ENCODE measurements around the gene H3-3A. TPM values are rescaled to one million over a fixed set of nuclear protein-coding genes. Genes with fewer than 3 reads are reported as not detected.

The H3-3A gene
- total RNA-seq, 1 experiment from 2014 or later: 568 TPM

DNA sequence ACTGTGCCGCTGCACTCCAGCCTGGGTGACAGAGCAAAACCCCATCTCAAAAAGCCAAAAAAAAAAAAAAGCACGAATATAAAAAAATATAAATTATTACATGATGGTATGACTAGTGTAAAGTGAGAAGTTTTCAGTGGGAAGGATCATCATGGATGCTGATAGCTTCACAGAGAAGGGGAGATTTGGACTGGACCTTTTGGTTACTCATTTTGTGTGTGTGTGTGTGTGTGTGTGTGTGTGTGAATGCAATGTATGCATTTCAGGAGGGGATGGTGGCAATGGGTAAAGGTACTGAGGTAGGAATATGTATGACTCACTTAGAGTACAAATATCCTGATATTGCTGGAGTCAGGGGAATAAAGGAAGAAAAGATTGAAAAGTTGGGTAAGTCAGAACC is 40.7 kb upstream of the H3-3A start:
- Mint-ChIP-seq H3K36me3 (ENCODE audit: insufficient read depth, unreplicated experiment) (no peaks in the 10 kb centered on the region), H3K27ac (ENCODE audit: unreplicated experiment) (no peak overlapping the region), H3K9me3 (ENCODE audit: low read depth, unreplicated experiment) (no peaks in the 10 kb centered on the region), H3K27me3 (ENCODE audit: unreplicated experiment) (no peaks in the 10 kb centered on the region), H3K4me3 (ENCODE audit: low read depth, unreplicated experiment) (no peak overlapping the region), H3K4me1 (ENCODE audit: low read depth, unreplicated experiment) (no peaks in the 10 kb centered on the region)
- TF ChIP-seq, protein P1, sequence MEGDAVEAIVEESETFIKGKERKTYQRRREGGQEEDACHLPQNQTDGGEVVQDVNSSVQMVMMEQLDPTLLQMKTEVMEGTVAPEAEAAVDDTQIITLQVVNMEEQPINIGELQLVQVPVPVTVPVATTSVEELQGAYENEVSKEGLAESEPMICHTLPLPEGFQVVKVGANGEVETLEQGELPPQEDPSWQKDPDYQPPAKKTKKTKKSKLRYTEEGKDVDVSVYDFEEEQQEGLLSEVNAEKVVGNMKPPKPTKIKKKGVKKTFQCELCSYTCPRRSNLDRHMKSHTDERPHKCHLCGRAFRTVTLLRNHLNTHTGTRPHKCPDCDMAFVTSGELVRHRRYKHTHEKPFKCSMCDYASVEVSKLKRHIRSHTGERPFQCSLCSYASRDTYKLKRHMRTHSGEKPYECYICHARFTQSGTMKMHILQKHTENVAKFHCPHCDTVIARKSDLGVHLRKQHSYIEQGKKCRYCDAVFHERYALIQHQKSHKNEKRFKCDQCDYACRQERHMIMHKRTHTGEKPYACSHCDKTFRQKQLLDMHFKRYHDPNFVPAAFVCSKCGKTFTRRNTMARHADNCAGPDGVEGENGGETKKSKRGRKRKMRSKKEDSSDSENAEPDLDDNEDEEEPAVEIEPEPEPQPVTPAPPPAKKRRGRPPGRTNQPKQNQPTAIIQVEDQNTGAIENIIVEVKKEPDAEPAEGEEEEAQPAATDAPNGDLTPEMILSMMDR (IDR thresholded peaks at IDR 0.05; ENCODE audit: unreplicated experiment): no peak
- no TSS peak for BruUV-seq (replicated peaks)
- intact Hi-C loops (cut with micrococcal nuclease; ENCODE audit: unreplicated experiment): no loop called here
- CTCF ChIA-PET: interaction anchor here (1.0 kb wide), 1 partner anchor 23 kb away, joined by 4 read pairs; the partner anchor contains the start of gene SDE2
- DNase-seq: no peak

DNA sequence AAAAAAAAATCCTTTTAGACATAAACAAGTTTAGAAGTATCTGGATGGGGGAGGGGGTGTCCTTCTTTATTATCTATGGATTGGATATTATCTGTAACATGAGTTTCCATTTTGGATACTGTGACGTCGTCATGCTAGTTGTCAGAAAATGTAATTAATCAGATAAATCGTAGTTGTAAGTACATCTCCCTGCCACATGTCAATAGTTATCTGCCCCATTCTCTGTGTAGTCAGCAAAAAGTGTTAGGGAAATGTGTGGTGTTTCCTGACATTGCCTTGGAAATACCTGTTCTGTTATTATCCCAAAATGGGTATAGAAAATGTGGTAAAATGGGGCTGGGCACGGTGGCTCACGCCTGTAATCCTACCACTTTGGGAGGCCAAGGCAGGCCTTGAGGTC is 38.8 kb upstream of the H3-3A start:
- H3K27me3 Mint-ChIP-seq (ENCODE audit: unreplicated experiment): no peaks in the 10 kb centered on the region
- no peak overlapping the region for H3K4me3 Mint-ChIP-seq (ENCODE audit: low read depth, unreplicated experiment)
- H3K4me1 Mint-ChIP-seq (ENCODE audit: low read depth, unreplicated experiment): no peaks in the 10 kb centered on the region
- no peak for DNase-seq
- no TSS peak for BruUV-seq (replicated peaks)
- no peaks in the 10 kb centered on the region for H3K9me3 Mint-ChIP-seq (ENCODE audit: low read depth, unreplicated experiment)
- no peak overlapping the region for H3K27ac Mint-ChIP-seq (ENCODE audit: unreplicated experiment)
- H3K36me3 Mint-ChIP-seq (ENCODE audit: insufficient read depth, unreplicated experiment): no peaks in the 10 kb centered on the region
- TF ChIP-seq, protein P1 (IDR thresholded peaks at IDR 0.05; ENCODE audit: unreplicated experiment): no peak
- intact Hi-C loops (cut with micrococcal nuclease; ENCODE audit: unreplicated experiment): no loop called here
- CTCF ChIA-PET: no interaction called here

DNA sequence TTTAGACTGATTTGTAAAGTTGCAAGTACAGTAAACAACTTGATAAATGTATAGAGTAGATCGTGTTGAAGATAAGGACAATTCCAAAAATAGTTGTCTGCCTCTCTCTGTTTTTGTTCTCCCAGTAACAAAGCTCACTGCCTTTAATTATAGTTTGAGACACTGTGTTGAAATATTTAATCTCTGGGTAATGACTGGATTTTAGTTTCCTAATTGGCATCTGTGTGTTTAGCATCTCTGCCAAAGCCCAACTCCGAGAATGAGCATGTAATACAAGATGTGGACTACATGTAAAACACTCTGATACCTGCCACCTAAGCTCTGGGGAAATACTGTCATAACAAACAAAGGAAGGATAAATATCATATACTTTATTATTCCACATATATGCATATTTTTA is 35.7 kb upstream of the H3-3A start:
- Mint-ChIP-seq H3K27me3 (ENCODE audit: unreplicated experiment) (no peaks in the 10 kb centered on the region), H3K36me3 (ENCODE audit: insufficient read depth, unreplicated experiment) (no peaks in the 10 kb centered on the region), H3K9me3 (ENCODE audit: low read depth, unreplicated experiment) (no peaks in the 10 kb centered on the region), H3K27ac (ENCODE audit: unreplicated experiment) (no peak overlapping the region), H3K4me3 (ENCODE audit: low read depth, unreplicated experiment) (no peak overlapping the region), H3K4me1 (ENCODE audit: low read depth, unreplicated experiment) (no peaks in the 10 kb centered on the region)
- TF ChIP-seq, protein P1 (IDR thresholded peaks at IDR 0.05; ENCODE audit: unreplicated experiment): no peak
- intact Hi-C loops (cut with micrococcal nuclease; ENCODE audit: unreplicated experiment): no loop called here
- CTCF ChIA-PET: no interaction called here
- no TSS peak for BruUV-seq (replicated peaks)
- DNase-seq: no peak

DNA sequence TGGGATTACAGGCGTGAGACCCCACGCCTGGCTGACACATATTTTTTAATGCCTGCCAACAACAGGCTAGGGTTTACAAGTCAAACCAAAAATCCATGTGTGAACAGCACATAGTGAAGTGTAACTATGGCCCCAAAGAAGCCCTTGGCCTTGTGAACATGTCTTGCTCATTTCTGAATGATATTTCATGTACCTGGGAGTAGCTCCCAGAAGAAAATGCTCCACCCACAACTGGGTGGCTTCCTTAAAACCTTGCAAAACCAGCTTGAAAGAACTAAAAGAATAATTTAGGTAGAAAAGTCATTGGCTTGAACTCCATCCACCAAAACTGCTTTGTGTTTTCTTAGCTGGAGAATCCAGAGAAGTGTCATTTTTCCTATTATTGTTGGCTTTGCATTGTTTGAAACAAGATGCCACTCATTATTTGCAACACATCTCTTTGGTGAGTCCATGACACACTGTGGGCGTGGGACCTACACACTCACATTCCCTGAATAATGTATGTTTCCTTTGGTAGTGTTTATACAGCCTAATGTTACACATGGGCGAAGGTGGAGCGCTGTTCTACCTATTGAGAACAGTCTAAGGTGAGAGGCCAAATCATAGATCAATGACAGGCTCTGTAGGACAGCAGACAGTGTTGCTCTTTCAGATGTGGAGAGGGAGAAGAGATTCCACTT is 34.8 kb upstream of the H3-3A start:
- Mint-ChIP-seq H3K27ac (ENCODE audit: unreplicated experiment) (no peak overlapping the region), H3K4me3 (ENCODE audit: low read depth, unreplicated experiment) (no peak overlapping the region), H3K36me3 (ENCODE audit: insufficient read depth, unreplicated experiment) (no peaks in the 10 kb centered on the region), H3K27me3 (ENCODE audit: unreplicated experiment) (no peaks in the 10 kb centered on the region), H3K4me1 (ENCODE audit: low read depth, unreplicated experiment) (no peaks in the 10 kb centered on the region), H3K9me3 (ENCODE audit: low read depth, unreplicated experiment) (no peaks in the 10 kb centered on the region)
- TF ChIP-seq, protein P1 (IDR thresholded peaks at IDR 0.05; ENCODE audit: unreplicated experiment): no peak
- CTCF ChIA-PET: no interaction called here
- intact Hi-C loops (cut with micrococcal nuclease; ENCODE audit: unreplicated experiment): no loop called here
- no peak for DNase-seq
- no TSS peak for BruUV-seq (replicated peaks)

All from Calu3 (cell line).